ENCODE measurements around the gene RRP12.
"Not testable (repeated sequence)": the region's sequence is repeated elsewhere in the genome, so short reads cannot be mapped to it uniquely, and the experiment has no call there.

The RRP12 gene

GRCh38 chr10:97372233-97372875 lies 28.8 kb downstream of the RRP12 start:
- no peak for DNase-seq (ENCODE audit: low read depth in 2 of 3, low spot score in 1 of 3)

DNA sequence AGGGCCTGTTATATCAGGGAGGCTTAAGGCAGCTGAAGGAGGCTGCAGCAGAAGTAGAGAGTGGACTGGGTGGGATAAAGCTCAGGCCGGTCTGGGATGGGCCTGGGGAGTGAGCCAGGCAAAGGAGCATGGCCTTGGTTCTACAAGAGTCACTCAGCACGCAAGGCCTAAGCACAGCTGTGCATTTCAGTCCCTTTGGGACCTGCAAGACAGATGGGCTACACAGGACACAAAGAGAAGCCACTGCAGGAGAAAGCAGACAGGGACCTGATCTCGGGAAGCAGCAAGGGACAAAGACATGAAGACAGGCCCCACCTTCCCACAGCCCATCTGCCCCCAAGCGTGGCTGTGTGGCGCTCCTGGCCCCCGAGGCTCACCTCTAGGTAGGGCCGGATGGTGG lies 29.4 kb downstream of the RRP12 start:
- DNase-seq (ENCODE audit: low read depth in 2 of 3, low spot score in 1 of 3), result no peak

GRCh38 chr10:97367126-97367649 lies 34.0 kb downstream of the RRP12 start:
- no peak for DNase-seq (ENCODE audit: low read depth in 2 of 3, low spot score in 1 of 3)

DNA sequence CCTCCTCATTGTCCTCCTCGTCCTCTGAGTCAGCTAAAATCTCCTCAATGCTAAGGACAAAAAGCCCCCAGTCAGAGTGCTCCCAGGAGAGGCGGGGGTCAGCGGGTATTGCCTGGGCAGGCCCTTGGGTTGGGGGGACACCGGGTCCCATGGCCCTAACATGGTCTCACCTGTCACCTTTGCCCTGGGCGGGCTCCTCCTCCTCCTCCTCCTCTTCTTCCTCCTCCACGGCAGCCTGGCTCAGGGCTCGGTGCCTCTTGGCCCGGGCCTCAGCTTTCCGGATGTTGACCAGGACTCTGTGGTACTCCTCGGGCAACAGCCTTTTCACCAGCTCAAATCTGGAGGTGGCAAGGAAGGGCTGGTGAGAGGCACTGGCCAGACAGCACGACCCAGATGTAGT lies 34.6 kb downstream of the RRP12 start:
- DNase-seq (ENCODE audit: low read depth in 2 of 3, low spot score in 1 of 3), result no peak

DNA sequence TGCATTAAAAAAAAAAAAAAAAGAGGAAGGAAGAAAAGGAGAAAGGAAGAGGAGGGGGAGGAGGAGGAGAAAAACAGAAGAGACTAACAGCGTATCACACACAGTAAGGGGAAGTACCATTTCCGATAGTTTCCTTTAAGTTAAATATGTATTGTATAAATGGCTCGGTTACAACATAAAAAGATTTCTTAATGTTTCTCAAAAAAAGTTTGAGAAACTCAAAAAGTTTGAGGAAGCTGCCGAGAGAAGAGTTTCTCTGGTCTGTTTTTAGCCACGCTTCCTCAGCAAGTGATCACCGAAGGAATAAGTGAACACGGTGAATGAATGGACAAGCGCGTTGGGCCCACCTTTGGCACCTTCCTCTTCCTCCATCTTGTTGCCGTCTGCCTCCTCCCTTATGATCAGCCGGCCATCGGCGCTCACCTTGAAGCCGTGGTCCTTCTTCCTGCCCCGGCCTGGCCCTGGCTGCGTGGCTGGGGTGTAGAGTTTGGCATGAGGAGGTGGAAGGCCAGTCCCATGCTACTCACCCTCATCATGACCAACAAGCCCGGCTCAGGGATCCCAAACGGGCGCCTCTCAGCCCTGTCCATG lies 35.3 kb downstream of the RRP12 start:
- DNase-seq (ENCODE audit: low read depth in 2 of 3, low spot score in 1 of 3), result no peak

DNA sequence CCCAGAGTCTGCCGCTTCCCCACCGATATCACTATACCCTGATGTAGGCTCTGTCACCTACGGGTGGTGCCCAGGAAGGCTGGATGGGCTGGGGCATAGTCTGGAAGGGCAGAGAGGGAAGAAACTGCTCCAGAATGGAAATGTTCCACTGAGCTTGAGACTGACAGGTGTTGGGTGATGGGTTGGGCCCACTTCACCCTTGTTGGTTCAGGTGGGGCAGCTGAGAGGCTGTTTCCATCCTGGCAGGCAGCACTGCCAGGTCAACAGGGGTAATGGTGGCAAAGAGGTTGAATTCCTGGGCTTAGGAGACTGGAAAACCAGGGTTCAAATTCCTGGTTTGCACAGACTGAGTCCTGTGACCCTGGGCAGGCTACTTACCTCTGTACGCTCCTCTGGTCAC lies 38.1 kb downstream of the RRP12 start:
- no peak for DNase-seq (ENCODE audit: low read depth in 2 of 3, low spot score in 1 of 3)

- DNase-seq (ENCODE audit: low read depth in 2 of 3, low spot score in 1 of 3), result no peak
Observed at GRCh38 chr10:97362310-97363033, 38.7 kb downstream of the RRP12 start.

- no peak for DNase-seq (ENCODE audit: low read depth in 2 of 3, low spot score in 1 of 3)
Observed at GRCh38 chr10:97361537-97361901, 39.6 kb downstream of the RRP12 start.

GRCh38 chr10:97360705-97361536 lies 40.2 kb downstream of the RRP12 start:
- DNase-seq (ENCODE audit: low read depth in 2 of 3, low spot score in 1 of 3), result no peak

GRCh38 chr10:97358781-97359180 lies 42.4 kb downstream of the RRP12 start:
- no peak for DNase-seq (ENCODE audit: low read depth in 2 of 3, low spot score in 1 of 3)

DNA sequence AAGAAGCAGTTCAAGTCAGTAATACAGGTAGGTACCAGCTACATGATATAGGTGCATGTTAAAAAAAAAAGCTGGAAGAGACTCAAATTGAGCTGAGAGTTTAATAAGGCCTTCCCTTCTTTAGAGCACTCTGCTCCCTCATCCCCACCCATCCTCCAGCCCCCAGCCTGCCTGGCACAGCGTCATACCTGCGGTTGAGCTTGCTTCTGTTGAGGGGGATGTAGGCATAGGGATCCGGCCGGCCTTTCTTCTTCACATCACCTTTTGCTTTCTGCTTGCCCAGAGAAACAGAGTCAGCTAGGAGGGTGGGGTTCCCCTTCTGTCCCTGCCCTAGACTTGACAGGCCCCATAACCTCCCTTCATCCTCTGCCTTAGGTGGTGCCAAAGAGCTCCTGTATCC lies 42.8 kb downstream of the RRP12 start:
- no peak for DNase-seq (ENCODE audit: low read depth in 2 of 3, low spot score in 1 of 3)

GRCh38 chr10:97356918-97357317 lies 44.2 kb downstream of the RRP12 start:
- DNase-seq (ENCODE audit: low read depth in 2 of 3, low spot score in 1 of 3), result no peak

- no peak for DNase-seq (ENCODE audit: low read depth in 2 of 3, low spot score in 1 of 3)
Observed at GRCh38 chr10:97356318-97356914, 44.7 kb downstream of the RRP12 start.

- DNase-seq (ENCODE audit: low read depth in 2 of 3, low spot score in 1 of 3), result no peak
Observed at GRCh38 chr10:97355571-97355975, 45.6 kb downstream of the RRP12 start.

GRCh38 chr10:97353945-97354344 lies 47.2 kb downstream of the RRP12 start:
- DNase-seq (ENCODE audit: low read depth in 2 of 3, low spot score in 1 of 3), result no peak

DNA sequence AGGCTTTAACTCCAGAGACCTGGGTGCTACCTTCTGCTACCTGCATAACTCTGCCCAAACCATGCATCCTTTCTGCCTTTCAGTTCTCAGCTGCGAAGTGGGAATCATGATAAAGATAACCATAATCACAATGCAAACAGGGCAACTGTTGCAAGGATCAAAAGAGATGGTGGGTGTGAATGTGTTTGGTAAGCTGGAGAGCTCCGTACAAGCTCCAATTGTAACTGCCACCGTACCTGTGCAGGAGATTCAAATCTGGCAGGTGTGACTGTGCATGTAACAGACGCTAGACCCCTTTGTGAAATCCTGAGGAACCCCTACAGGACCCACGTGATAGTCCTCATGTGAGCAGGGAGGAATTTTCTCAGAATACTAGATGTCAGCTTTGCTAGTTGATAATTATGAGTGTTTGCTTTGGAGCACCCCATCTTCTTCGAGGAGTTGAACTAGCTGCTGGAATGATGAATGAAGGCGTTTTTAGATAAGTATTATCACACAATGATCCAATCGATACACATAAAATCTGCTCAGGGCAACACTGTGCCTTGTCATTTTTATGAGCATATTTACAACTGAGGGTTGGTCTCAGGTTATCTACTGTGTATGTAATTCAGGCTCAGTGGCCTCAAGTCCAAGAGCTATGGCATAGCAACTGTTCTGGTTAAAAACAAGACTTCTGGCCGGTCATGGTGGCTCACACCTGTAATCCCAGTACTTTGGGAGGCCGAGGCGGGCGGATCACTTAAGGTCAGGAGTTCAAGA lies 51.2 kb downstream of the RRP12 start:
- no peak for DNase-seq (ENCODE audit: low read depth in 2 of 3, low spot score in 1 of 3)

- no peak for DNase-seq (ENCODE audit: low read depth in 2 of 3, low spot score in 1 of 3)
Observed at GRCh38 chr10:97347317-97347716, 53.8 kb downstream of the RRP12 start.

DNA sequence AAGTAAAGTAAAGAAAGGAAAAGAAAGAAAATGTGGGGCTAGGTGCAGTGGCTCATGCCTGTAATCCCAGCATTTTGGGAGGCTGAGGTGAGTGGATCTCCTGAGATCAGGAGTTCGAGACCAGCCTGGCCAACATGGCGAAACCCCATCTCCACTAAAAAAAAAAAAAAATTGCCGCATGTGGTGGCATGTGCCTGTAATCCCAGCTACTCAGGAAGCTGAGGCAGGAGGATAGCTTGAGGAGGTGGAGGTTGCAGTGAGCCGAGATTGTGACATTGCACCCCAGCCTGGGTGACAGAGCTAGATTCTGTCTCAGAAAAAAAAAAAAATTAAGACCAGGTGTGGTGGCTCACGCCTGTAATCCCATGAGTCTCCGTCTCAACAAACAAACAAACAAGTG lies 57.5 kb downstream of the RRP12 start:
- DNase-seq (ENCODE audit: low read depth in 2 of 3, low spot score in 1 of 3), result not testable (repeated sequence)

GRCh38 chr10:97341416-97341815 lies 59.7 kb downstream of the RRP12 start:
- no peak for DNase-seq (ENCODE audit: low read depth in 2 of 3, low spot score in 1 of 3)

DNA sequence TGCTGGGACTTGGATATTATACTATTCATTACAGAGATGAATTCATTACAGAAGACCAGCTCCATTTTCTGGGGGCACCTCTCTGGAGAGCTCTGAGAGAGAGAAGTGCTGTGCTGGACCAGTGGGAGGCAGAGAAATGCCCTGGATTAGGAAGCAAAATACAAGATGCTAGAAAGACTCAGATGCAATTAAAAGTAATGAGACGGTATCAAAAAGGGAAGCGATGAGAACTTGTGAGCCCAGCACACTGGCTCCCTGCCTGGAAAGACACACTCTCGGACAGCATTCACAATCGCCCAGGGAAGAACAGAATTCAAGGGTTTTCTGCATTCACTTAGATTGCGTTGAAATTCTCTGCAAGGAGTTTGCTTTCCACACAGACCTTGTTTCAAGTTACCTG lies 63.1 kb downstream of the RRP12 start:
- DNase-seq (ENCODE audit: low read depth in 2 of 3, low spot score in 1 of 3), result no peak

Data from stimulated activated CD4-positive, alpha-beta T cell treated with anti-CD3 and anti-CD28 coated beads, Interleukin-12 subunit alpha, Interleukin-12 subunit beta, amount 100 ng/mL, for 48 hours (primary cell).